Loucy (cell line): ENCODE measurements around the gene PRRX1.

Experiments
- H2AFZ ChIP-seq: fragments of 200-600 bp; sonication (generic); 2 replicates; pipeline ENCODE4 v1.6.0; 2016; ENCODE audit warnings: antibody characterized with exemption, mild to moderate bottlenecking, low read length, moderate library complexity
- H3F3A ChIP-seq: fragments of 200-600 bp; 2 replicates; pipeline ENCODE4 v1.6.0; 2016; ENCODE audit warnings: antibody characterized with exemption, low read depth, mild to moderate bottlenecking
- H3K27me3 ChIP-seq: fragments of 200-600 bp; sonication (generic); 2 replicates; pipeline ENCODE4 v1.6.1; 2014; ENCODE audit warnings: low read length, mild to moderate bottlenecking; ENCODE audit not compliant: insufficient read depth, poor library complexity, severe bottlenecking
- H3K36me3 ChIP-seq: fragments of 200-600 bp; sonication (generic); 2 replicates; pipeline ENCODE4 v1.6.1; 2016; ENCODE audit warnings: low read length; ENCODE audit not compliant: insufficient read depth
- H3K4me1 ChIP-seq: fragments of 200-600 bp; sonication (generic); 2 replicates; pipeline ENCODE4 v1.5.1; 2014; ENCODE audit warnings: low read length, mild to moderate bottlenecking; ENCODE audit not compliant: insufficient read depth, poor library complexity, severe bottlenecking
- H3K4me2 ChIP-seq: fragments of 200-600 bp; sonication (generic); 2 replicates; pipeline ENCODE4 v1.6.0; 2014; ENCODE audit warnings: antibody characterized with exemption, low read length, low read depth, mild to moderate bottlenecking; ENCODE audit not compliant: poor library complexity, severe bottlenecking
- H3K4me3 ChIP-seq: fragments of 200-600 bp; sonication (generic); 2 replicates; pipeline ENCODE4 v1.5.1; 2014; ENCODE audit warnings: low read length, mild to moderate bottlenecking, mixed read lengths; ENCODE audit not compliant: poor library complexity, severe bottlenecking
- H3K79me2 ChIP-seq: fragments of 200-600 bp; sonication (generic); 2 replicates; pipeline ENCODE4 v1.6.1; 2014; ENCODE audit warnings: low read length; ENCODE audit not compliant: insufficient read depth
- H3K9ac ChIP-seq: fragments of 200-600 bp; sonication (generic); 2 replicates; pipeline ENCODE4 v1.6.0; 2014; ENCODE audit warnings: mild to moderate bottlenecking, low read depth, low read length, moderate library complexity; ENCODE audit not compliant: poor library complexity, severe bottlenecking
- H3K9me2 ChIP-seq: fragments of 200-600 bp; sonication (generic); replicated peaks from 2 replicates; pipeline ENCODE4 v1.6.1; 2016; ENCODE audit warnings: low read depth, low read length, mixed read lengths
- H3K9me3 ChIP-seq: fragments of 200-600 bp; sonication (generic); 2 replicates; pipeline ENCODE4 v1.6.1; 2014; ENCODE audit warnings: mild to moderate bottlenecking, antibody characterized with exemption, low read length, low read depth; ENCODE audit not compliant: insufficient read depth
- H4K20me1 ChIP-seq: fragments of 200-600 bp; sonication (generic); 2 replicates; pipeline ENCODE4 v1.6.0; 2014; ENCODE audit warnings: antibody characterized with exemption, low read length, mild to moderate bottlenecking; ENCODE audit not compliant: insufficient read depth, poor library complexity, severe bottlenecking
- EZH2phosphoT487 ChIP-seq: fragments of 200-600 bp; IDR thresholded peaks from 2 replicates; pipeline ENCODE4 v1.6.1; 2018; ENCODE audit warnings: antibody characterized with exemption, mild to moderate bottlenecking, moderate library complexity, borderline replicate concordance
- TF ChIP-seq, protein P1 (sequence below): fragments of 200-600 bp; sonication (generic); conservative IDR thresholded peaks from 2 replicates; pipeline ENCODE4 v1.5.1; 2014; ENCODE audit warnings: mild to moderate bottlenecking, antibody characterized with exemption, low read length

Gene PRRX1

GRCh38 chr1:170755795-170756194, 91.9 kb downstream of the PRRX1 start:
- H3K9me3 ChIP-seq: no peaks in the 10 kb centered on the region
- H4K20me1 ChIP-seq: no peaks in the 10 kb centered on the region
- H3K9me2 ChIP-seq: no peaks in the 10 kb centered on the region
- H3K4me1 ChIP-seq: no peaks in the 10 kb centered on the region
- H3K9ac ChIP-seq: no peak overlapping the region
- no peak overlapping the region for H3K4me2 ChIP-seq
- no peak overlapping the region for H2AFZ ChIP-seq
- H3K4me3 ChIP-seq: no peak overlapping the region
- H3K79me2 ChIP-seq: no peaks in the 10 kb centered on the region
- H3F3A ChIP-seq: no peaks in the 10 kb centered on the region
- H3K27me3 ChIP-seq: no peaks in the 10 kb centered on the region
- no peak for TF ChIP-seq EZH2phosphoT487
- TF ChIP-seq, protein P1, sequence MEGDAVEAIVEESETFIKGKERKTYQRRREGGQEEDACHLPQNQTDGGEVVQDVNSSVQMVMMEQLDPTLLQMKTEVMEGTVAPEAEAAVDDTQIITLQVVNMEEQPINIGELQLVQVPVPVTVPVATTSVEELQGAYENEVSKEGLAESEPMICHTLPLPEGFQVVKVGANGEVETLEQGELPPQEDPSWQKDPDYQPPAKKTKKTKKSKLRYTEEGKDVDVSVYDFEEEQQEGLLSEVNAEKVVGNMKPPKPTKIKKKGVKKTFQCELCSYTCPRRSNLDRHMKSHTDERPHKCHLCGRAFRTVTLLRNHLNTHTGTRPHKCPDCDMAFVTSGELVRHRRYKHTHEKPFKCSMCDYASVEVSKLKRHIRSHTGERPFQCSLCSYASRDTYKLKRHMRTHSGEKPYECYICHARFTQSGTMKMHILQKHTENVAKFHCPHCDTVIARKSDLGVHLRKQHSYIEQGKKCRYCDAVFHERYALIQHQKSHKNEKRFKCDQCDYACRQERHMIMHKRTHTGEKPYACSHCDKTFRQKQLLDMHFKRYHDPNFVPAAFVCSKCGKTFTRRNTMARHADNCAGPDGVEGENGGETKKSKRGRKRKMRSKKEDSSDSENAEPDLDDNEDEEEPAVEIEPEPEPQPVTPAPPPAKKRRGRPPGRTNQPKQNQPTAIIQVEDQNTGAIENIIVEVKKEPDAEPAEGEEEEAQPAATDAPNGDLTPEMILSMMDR: no peak
- no peaks in the 10 kb centered on the region for H3K36me3 ChIP-seq

DNA sequence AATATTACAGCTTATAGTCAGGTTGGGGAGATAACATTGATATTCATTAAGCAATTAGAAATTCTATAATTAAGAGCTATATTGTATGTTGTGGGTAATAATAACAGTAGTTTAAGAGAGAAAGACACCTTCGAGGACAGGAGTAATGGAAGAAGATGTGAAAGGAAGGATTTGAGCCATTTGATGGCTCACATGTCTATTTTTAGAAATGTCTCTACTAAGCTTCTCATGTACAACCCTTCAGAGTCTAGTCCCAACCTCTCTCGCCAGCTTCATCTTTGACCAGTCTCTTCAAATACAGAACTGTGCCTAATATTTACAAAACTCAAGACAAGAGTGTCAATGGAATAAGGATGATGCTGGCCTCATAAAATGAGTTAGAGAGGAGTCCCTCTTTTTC, 95.1 kb downstream of the PRRX1 start:
- H3K9ac ChIP-seq: no peak overlapping the region
- no peaks in the 10 kb centered on the region for H3K9me3 ChIP-seq
- H3F3A ChIP-seq: no peaks in the 10 kb centered on the region
- H3K4me2 ChIP-seq: no peak overlapping the region
- H2AFZ ChIP-seq: no peak overlapping the region
- H3K27me3 ChIP-seq: no peaks in the 10 kb centered on the region
- no peaks in the 10 kb centered on the region for H3K9me2 ChIP-seq
- no peak for TF ChIP-seq EZH2phosphoT487
- TF ChIP-seq, protein P1: no peak
- H3K4me1 ChIP-seq: no peaks in the 10 kb centered on the region
- H3K79me2 ChIP-seq: no peaks in the 10 kb centered on the region
- H3K36me3 ChIP-seq: no peaks in the 10 kb centered on the region
- no peak overlapping the region for H3K4me3 ChIP-seq
- H4K20me1 ChIP-seq: no peaks in the 10 kb centered on the region

- Histone ChIP-seq H4K20me1 (no peaks in the 10 kb centered on the region), H3K9ac (no peak overlapping the region), H3K79me2 (no peaks in the 10 kb centered on the region), H3K9me3 (no peaks in the 10 kb centered on the region), H3K4me1 (peaks cover 16% of the 10 kb centered on the region), H3K4me3 (no peak overlapping the region), H3K27me3 (no peaks in the 10 kb centered on the region), H3K4me2 (no peak overlapping the region), H3F3A (no peaks in the 10 kb centered on the region), H3K9me2 (no peaks in the 10 kb centered on the region), H3K36me3 (no peaks in the 10 kb centered on the region), H2AFZ (peak overlapping the region; percentile 32; the same call in 1 of the 2 replicates)
- no peak for TF ChIP-seq EZH2phosphoT487
- TF ChIP-seq, protein P1: no peak
These were observed 101.3 kb downstream of the PRRX1 start for GRCh38 chr1:170765279-170765678.
